Measurements from ENCODE around the gene LRRC23. TPM values are rescaled to one million over a fixed set of nuclear protein-coding genes. Genes with fewer than 3 reads are reported as not detected.
A peak's percentile ranks its signal among the peaks of the same experiment; 100 is the strongest.

LRRC23 gene
- total and polyA plus RNA-seq, 2 of the 13 experiments (the other 11 are each of a cell fraction or from before 2014, with no cell fraction given): 6.0 to 7.8 TPM

DNA sequence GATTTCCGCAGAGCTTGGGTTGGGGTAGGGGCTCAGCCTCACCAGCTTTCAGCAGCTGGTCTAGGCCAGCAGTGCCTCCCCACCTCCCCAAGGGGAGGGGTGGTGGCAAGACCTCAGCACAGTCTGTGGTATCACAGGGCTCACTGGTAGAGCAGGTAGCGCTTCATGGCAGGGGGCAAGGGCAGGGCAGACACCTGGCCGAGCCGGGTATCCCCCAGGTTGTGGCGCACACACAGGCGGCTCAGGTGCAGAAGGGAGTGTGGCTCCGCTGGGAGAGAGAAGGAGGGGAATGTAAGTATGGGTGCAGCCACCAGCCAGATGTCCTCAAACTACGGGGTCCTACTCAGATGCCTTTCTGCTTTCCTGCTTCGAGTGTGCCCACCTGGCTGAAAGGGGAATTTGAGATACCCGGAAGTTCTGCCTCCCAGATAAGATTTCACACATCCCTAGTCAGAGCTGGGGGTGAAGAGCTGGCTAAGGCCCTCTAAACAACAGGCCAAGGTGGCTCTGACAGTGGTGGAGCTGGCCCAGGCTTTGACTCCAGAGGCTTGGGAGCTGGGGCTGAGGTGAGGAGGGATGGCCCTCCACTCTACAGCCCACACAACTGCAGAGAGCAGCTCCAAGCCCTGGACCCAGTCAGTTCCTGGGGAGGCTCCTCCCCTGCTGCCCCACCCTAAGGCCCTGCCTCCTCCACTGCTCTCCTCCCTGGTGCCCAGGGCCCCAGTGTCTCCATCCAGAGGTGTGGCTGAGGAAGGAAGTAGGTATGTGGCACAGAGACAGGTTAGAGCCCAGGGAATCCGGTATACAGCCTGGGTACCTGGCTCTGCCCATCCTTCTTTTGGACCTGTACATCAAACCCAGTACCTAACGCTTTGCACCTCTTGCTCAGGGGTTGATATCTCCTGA is 33.3 kb upstream of the LRRC23 start:
- Histone ChIP-seq H3K9ac (ENCODE audit: insufficient read depth, low read depth, low read length) (0 out of 2 replicates have a peak overlapping the region, but pooled peaks have one; percentile 86), H3K9me3 (ENCODE audit: low read length) (no peaks in the 10 kb centered on the region), H3K4me2 (ENCODE audit: low read depth, low read length) (peak overlapping the region; percentile 93), H3K79me2 (ENCODE audit: insufficient read depth, low read length) (peaks cover 29% of the 10 kb centered on the region), H3K27me3 (ENCODE audit: control insufficient read depth in 1 of 2, insufficient read depth in 2 of 2, low read length in 2 of 2) (no peaks in the 10 kb centered on the region; a peak in 1 of 5 replicates), H4K20me1 (ENCODE audit: insufficient read depth, low read length) (peaks cover 44% of the 10 kb centered on the region), H3K4me1 (ENCODE audit: insufficient read depth, low read length) (peaks cover 55% of the 10 kb centered on the region), H3K27ac (ENCODE audit: extremely low read length, insufficient read depth, low read length) (peak overlapping the region; percentile 36), H3K4me3 (replicated peaks in 1 of 3; ENCODE audit: insufficient read depth in 1 of 3, low read depth in 2 of 3, low read length in 3 of 3) (peak overlapping the region in 1 of 3 experiments; percentile 95; a peak in 3 of 6 replicates), H2AFZ (ENCODE audit: low read length) (no peak overlapping the region), H3K36me3 (replicated peaks in 1 of 2; ENCODE audit: control insufficient read depth in 1 of 2, insufficient read depth in 2 of 2, low read length in 2 of 2) (peaks cover 12 to 14% of the 10 kb centered on the region in 2 experiments)
- in situ Hi-C loops (cut with HindIII; ENCODE audit: extremely low pct_ligation_motif_present, low pct_unique_long_range_greater_than_20kb) (no loop called here), intact Hi-C loops (cut with micrococcal nuclease; ENCODE audit: unreplicated experiment) (no loop called here)
- CTCF ChIA-PET (ENCODE audit: low intra/inter-chr PET ratio, low total read pairs): interaction anchor here (2.4 kb wide), 1 partner anchor 20 kb away, joined by 24 read pairs; no protein-coding TSS in a partner anchor
- ATAC-seq (peak; percentile 9), FAIRE-seq (no peak), DNase-seq (ENCODE audit: low spot score) (no peak)
- POLR2A ChIA-PET: interaction anchor here (1.4 to 3.9 kb wide), 11 partner anchors 11 to 186 kb away, joined by 3 to 73 read pairs (median 15); partner anchors contain the start of genes CDCA3, COPS7A, ENO2 and LRRC23
- WGBS (ENCODE audit: low lambda C conversion rate): 86% methylated on average over 9 of the region's 12 CpGs
- BruUV-seq (replicated peaks): no TSS peak
- TF ChIP-seq MAZ (IDR thresholded peaks at IDR 0.05; ENCODE audit: borderline replicate concordance, low read depth, low read length) (no peak), MAZ (CRISPR knock-in tag; IDR thresholded peaks at IDR 0.05; ENCODE audit: low read depth) (0 out of 2 replicates have a peak, but pooled peaks have one; percentile 29), NR0B2 (CRISPR knock-in tag; IDR thresholded peaks at IDR 0.05) (no peak), HIVEP1 (CRISPR knock-in tag; IDR thresholded peaks at IDR 0.05) (peak; percentile 21; the same call in 1 of the 2 replicates), ZFP36L1 (CRISPR knock-in tag; IDR thresholded peaks at IDR 0.05) (no peak), SOX13 (IDR thresholded peaks at IDR 0.05) (0 out of 2 replicates have a peak, but pooled peaks have one; percentile 4), SOX13 (CRISPR knock-in tag; conservative IDR thresholded peaks at IDR 0.05 in 1 of 2, IDR thresholded peaks at IDR 0.05 in 1 of 2) (no peak), RBFOX2 (IDR thresholded peaks at IDR 0.05; ENCODE audit: low read depth, low read length) (peak; percentile 75), KDM5B (CRISPR knock-in tag; IDR thresholded peaks at IDR 0.05; ENCODE audit: borderline replicate concordance) (0 out of 2 replicates have a peak, but pooled peaks have one; percentile 2), TARDBP (CRISPR knock-in tag; IDR thresholded peaks at IDR 0.05) (peak; percentile 24; the same call in 1 of the 2 replicates), ZNF564 (CRISPR knock-in tag; IDR thresholded peaks at IDR 0.05) (peak; percentile 47; the same call in 1 of the 2 replicates), ARNT2 (CRISPR knock-in tag; IDR thresholded peaks at IDR 0.05; ENCODE audit: low read depth) (0 out of 2 replicates have a peak, but pooled peaks have one; percentile 18), MBD4 (IDR thresholded peaks at IDR 0.05; ENCODE audit: borderline replicate concordance, low read length) (0 out of 2 replicates have a peak, but pooled peaks have one; percentile 34), ZNF558 (CRISPR knock-in tag; IDR thresholded peaks at IDR 0.05; ENCODE audit: borderline replicate concordance) (0 out of 2 replicates have a peak, but pooled peaks have one; percentile 20)
- TF ChIP-seq, protein P1, sequence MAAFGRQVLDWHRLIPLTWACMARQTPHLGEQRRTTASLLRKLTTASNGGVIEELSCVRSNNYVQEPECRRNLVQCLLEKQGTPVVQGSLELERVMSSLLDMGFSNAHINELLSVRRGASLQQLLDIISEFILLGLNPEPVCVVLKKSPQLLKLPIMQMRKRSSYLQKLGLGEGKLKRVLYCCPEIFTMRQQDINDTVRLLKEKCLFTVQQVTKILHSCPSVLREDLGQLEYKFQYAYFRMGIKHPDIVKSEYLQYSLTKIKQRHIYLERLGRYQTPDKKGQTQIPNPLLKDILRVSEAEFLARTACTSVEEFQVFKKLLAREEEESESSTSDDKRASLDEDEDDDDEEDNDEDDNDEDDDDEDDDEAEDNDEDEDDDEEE (CRISPR knock-in tag; IDR thresholded peaks at IDR 0.05): no peak
- TF ChIP-seq, protein P2, sequence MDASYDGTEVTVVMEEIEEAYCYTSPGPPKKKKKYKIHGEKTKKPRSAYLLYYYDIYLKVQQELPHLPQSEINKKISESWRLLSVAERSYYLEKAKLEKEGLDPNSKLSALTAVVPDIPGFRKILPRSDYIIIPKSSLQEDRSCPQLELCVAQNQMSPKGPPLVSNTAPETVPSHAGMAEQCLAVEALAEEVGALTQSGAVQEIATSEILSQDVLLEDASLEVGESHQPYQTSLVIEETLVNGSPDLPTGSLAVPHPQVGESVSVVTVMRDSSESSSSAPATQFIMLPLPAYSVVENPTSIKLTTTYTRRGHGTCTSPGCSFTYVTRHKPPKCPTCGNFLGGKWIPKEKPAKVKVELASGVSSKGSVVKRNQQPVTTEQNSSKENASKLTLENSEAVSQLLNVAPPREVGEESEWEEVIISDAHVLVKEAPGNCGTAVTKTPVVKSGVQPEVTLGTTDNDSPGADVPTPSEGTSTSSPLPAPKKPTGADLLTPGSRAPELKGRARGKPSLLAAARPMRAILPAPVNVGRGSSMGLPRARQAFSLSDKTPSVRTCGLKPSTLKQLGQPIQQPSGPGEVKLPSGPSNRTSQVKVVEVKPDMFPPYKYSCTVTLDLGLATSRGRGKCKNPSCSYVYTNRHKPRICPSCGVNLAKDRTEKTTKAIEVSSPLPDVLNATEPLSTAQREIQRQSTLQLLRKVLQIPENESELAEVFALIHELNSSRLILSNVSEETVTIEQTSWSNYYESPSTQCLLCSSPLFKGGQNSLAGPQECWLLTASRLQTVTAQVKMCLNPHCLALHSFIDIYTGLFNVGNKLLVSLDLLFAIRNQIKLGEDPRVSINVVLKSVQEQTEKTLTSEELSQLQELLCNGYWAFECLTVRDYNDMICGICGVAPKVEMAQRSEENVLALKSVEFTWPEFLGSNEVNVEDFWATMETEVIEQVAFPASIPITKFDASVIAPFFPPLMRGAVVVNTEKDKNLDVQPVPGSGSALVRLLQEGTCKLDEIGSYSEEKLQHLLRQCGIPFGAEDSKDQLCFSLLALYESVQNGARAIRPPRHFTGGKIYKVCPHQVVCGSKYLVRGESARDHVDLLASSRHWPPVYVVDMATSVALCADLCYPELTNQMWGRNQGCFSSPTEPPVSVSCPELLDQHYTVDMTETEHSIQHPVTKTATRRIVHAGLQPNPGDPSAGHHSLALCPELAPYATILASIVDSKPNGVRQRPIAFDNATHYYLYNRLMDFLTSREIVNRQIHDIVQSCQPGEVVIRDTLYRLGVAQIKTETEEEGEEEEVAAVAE (CRISPR knock-in tag; IDR thresholded peaks at IDR 0.05; ENCODE audit: borderline replicate concordance): 0 out of 2 replicates have a peak, but pooled peaks have one; percentile 16
